A549 (cell line): ENCODE measurements around the gene KRT8. TPM values are rescaled to one million over a fixed set of nuclear protein-coding genes. Genes with fewer than 3 reads are reported as not detected.

Source experiments
- CBX2 ChIP-seq: fragments of 200-600 bp; sonication (generic); IDR thresholded peaks from 2 replicates; pipeline ENCODE4 v1.6.1; 2016; ENCODE audit warnings: low read depth, mild to moderate bottlenecking, borderline replicate concordance
- CHD2 ChIP-seq: fragments of 150-350 bp; IDR thresholded peaks from 2 replicates; pipeline ENCODE4 v1.6.1; 2014; ENCODE audit warnings: low read length; ENCODE audit not compliant: partially characterized antibody
- CHD4 ChIP-seq: fragments of 200-600 bp; sonication (generic); IDR thresholded peaks from 2 replicates; pipeline ENCODE4 v1.6.1; 2016; ENCODE audit warnings: antibody characterized with exemption, mild to moderate bottlenecking, borderline replicate concordance
- EHF ChIP-seq: fragments of 250-450 bp; sonication (Bioruptor Pico); IDR thresholded peaks from 2 replicates; pipeline ENCODE4 v1.5.0; 2020; ENCODE audit warnings: mild to moderate bottlenecking
- FOSL2 ChIP-seq, 2 experiments: fragments of 450-650 bp in 1 of 2; fragments of >200 bp in 1 of 2; sonication (Bioruptor Twin) in 1 of 2; formaldehyde crosslinking; IDR thresholded peaks; 2 replicates each; pipeline versions ENCODE4 v1.5.0 to v1.6.1; 2016 to 2020; ENCODE audit warnings: mild to moderate bottlenecking in 1 of 2, moderate library complexity in 1 of 2
- HOXA7 ChIP-seq: fragments of 250-450 bp; sonication (Bioruptor Pico); IDR thresholded peaks from 2 replicates; pipeline ENCODE4 v1.5.0; 2020; ENCODE audit warnings: mild to moderate bottlenecking, moderate library complexity
- HOXB5 ChIP-seq: fragments of 250-450 bp; sonication (Bioruptor Pico); IDR thresholded peaks from 2 replicates; pipeline ENCODE4 v1.5.0; 2020; ENCODE audit warnings: mild to moderate bottlenecking, moderate library complexity
- JUN ChIP-seq, 2 experiments: fragments of >200 bp; sonication (Bioruptor Twin); formaldehyde crosslinking; IDR thresholded peaks; 2 replicates in 1 of 2; 3 replicates in 1 of 2; pipeline ENCODE4 v1.6.1; 2016 to 2017
- KDM5A ChIP-seq: fragments of 200-600 bp; sonication (generic); IDR thresholded peaks from 2 replicates; pipeline ENCODE4 v1.6.1; 2016; ENCODE audit warnings: antibody characterized with exemption, mild to moderate bottlenecking
- MAFK ChIP-seq: fragments of 450-650 bp; IDR thresholded peaks from 2 replicates; pipeline ENCODE4 v1.6.1; 2014; ENCODE audit not compliant: partially characterized antibody
- NFE2L2 ChIP-seq: fragments of 150-350 bp; conservative IDR thresholded peaks from 2 replicates; pipeline ENCODE4 v1.6.1; 2014; ENCODE audit warnings: low read length
- NR3C1 ChIP-seq: fragments of >200 bp; sonication (Bioruptor Twin); formaldehyde crosslinking; IDR thresholded peaks from 3 replicates; pipeline ENCODE4 v1.6.1; 2017
- PHF8 ChIP-seq: fragments of 200-600 bp; sonication (generic); IDR thresholded peaks from 2 replicates; pipeline ENCODE4 v1.6.1; 2016; ENCODE audit warnings: low read depth, mild to moderate bottlenecking, antibody characterized with exemption, moderate library complexity, borderline replicate concordance
- POLR2A ChIP-seq: IDR thresholded peaks from 2 replicates; pipeline ENCODE4 v1.6.1; 2012; ENCODE audit warnings: mild to moderate bottlenecking, low read length
- POLR2AphosphoS2 ChIP-seq: conservative IDR thresholded peaks from 2 replicates; pipeline ENCODE4 v1.6.1; 2012; ENCODE audit warnings: low read length, improper control_type of control experiment, inconsistent platforms
- RAD21 ChIP-seq, 2 experiments: fragments of >200 bp in 1 of 2; sonication (Bioruptor Twin) in 1 of 2; formaldehyde crosslinking in 1 of 2; IDR thresholded peaks in 1 of 2; conservative IDR thresholded peaks in 1 of 2; 2 replicates in 1 of 2; 3 replicates in 1 of 2; pipeline ENCODE4 v1.6.1; 2012 to 2018; ENCODE audit warnings: inconsistent platforms in 1 of 2
- RARB ChIP-seq: fragments of 250-450 bp; sonication (Bioruptor Pico); IDR thresholded peaks from 2 replicates; pipeline ENCODE4 v1.8.0; 2021; ENCODE audit warnings: mild to moderate bottlenecking, moderate library complexity
- RFX5 ChIP-seq: fragments of 450-650 bp; IDR thresholded peaks from 2 replicates; pipeline ENCODE4 v1.7.1; 2014; ENCODE audit warnings: antibody characterized with exemption, mild to moderate bottlenecking, moderate library complexity
- ZC3H11A ChIP-seq: fragments of 450-650 bp; IDR thresholded peaks from 2 replicates; pipeline ENCODE4 v1.6.1; 2014; ENCODE audit warnings: antibody characterized with exemption, mild to moderate bottlenecking
- ZSCAN20 ChIP-seq: fragments of 250-450 bp; sonication (Bioruptor Pico); IDR thresholded peaks from 2 replicates; pipeline ENCODE4 v1.8.0; 2022; ENCODE audit warnings: mild to moderate bottlenecking, moderate library complexity
- polyA plus RNA-seq, 4 experiments: library from polyadenylated mRNA; depleted of rRNA in 3 of 4; stranded (reverse); fragments of >200 nt; fragmentation: RNase III in 1 of 4; extraction: RNeasy Plus Mini Kit Qiagen cat#74134 plus additional on column Dnase treatment in 1 of 4; gene quantifications; 2 replicates in 3 of 4; 3 replicates in 1 of 4; pipeline ENCODE4 v1.2.3, GENCODE V29; 2011 to 2017
- TF ChIP-seq, protein P1 (sequence below): IDR thresholded peaks from 2 replicates; pipeline ENCODE4 v1.6.1; 2012
- TF ChIP-seq, protein P2 (sequence below): fragments of >200 bp; sonication (Bioruptor Twin); formaldehyde crosslinking; IDR thresholded peaks from 3 replicates; pipeline ENCODE4 v1.5.1; 2016
- TF ChIP-seq, protein P3 (sequence below): IDR thresholded peaks from 2 replicates; pipeline ENCODE4 v1.6.1; 2012; ENCODE audit warnings: low read depth, borderline replicate concordance
- TF ChIP-seq, protein P4 (sequence below): fragments of 200-600 bp; sonication (generic); IDR thresholded peaks from 2 replicates; pipeline ENCODE4 v1.6.1; 2016; ENCODE audit warnings: antibody characterized with exemption, mild to moderate bottlenecking, moderate library complexity
- TF ChIP-seq, protein P5 (sequence below): fragments of 150-350 bp; IDR thresholded peaks from 2 replicates; pipeline ENCODE4 v1.6.1; 2014; ENCODE audit warnings: low read depth, mild to moderate bottlenecking, low read length
- TF ChIP-seq, protein P6 (sequence below): fragments of >200 bp; sonication (Bioruptor Twin); formaldehyde crosslinking; IDR thresholded peaks from 3 replicates; pipeline ENCODE4 v1.6.1; 2016

Gene KRT8
- polyA plus RNA-seq, 2 of the 4 experiments (the other 2 are of a cell fraction), result 2,250 to 3,633 TPM

DNA sequence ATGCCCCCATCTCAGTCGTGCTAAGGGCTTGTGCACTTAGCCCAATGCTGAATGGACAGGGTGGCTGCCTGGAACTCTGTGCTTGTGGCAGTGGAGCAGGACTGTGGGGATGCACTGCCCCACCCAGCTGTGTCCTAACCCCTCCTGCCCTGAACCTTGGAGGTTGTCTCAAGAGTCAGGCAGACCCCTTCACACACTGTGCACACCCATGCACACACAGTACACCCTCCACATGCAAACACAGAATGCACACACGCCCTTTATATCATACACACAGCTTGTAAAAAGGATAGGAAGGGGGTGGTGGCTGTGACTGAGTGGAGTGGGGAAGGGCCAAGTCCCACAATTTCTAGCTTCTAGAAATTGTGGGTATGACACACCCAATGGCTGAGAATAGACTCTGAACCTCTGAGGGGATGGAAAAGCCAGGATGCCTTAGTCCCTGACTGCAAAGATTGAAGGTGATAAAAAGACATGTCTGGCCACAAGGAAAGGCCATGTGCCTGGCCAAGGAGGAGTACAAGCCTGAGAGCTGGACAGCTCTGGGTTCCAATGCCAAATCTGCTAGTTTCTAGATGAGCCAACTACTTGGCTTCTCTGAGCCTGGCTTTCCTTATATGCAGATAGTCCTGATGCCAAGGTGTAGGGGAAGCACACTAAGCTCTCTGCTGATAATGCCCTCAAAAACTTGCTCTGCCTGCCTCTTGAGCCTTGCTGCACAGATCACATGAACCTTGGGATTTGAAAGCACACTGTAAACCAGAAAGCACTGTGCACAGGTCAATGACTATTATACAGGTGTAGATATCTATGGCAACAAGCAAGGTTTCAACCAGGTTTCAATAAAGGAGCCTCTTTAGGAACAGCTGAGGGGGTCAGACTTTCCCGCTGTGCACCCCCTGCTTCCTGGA lies 8.4 kb downstream of the KRT8 start (continued):
- no peak for TF ChIP-seq CBX2
- TF ChIP-seq RAD21 (conservative IDR thresholded peaks at IDR 0.05 in 1 of 2, IDR thresholded peaks at IDR 0.05 in 1 of 2), result no peak
- TF ChIP-seq HOXA7, result peak; percentile 86
- TF ChIP-seq NFE2L2, result no peak
- no peak for TF ChIP-seq ZC3H11A
- no peak for TF ChIP-seq PHF8
- no peak for TF ChIP-seq FOSL2 (IDR thresholded peaks at IDR 0.05)
- TF ChIP-seq FOSL2 (CRISPR knock-in tag; IDR thresholded peaks at IDR 0.05), result no peak; the same call in 1 of the 2 replicates
- TF ChIP-seq POLR2A, result peak; percentile 2; the same call in 1 of the 2 replicates
- peak; percentile 44 to 72; a peak in 4 of 5 replicates for TF ChIP-seq JUN (IDR thresholded peaks at IDR 0.05)
- peak; percentile 99 for TF ChIP-seq POLR2AphosphoS2
- TF ChIP-seq, protein P1, sequence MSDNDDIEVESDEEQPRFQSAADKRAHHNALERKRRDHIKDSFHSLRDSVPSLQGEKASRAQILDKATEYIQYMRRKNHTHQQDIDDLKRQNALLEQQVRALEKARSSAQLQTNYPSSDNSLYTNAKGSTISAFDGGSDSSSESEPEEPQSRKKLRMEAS, result peak; percentile 49
- no peak for TF ChIP-seq HOXB5
- TF ChIP-seq, protein P2, sequence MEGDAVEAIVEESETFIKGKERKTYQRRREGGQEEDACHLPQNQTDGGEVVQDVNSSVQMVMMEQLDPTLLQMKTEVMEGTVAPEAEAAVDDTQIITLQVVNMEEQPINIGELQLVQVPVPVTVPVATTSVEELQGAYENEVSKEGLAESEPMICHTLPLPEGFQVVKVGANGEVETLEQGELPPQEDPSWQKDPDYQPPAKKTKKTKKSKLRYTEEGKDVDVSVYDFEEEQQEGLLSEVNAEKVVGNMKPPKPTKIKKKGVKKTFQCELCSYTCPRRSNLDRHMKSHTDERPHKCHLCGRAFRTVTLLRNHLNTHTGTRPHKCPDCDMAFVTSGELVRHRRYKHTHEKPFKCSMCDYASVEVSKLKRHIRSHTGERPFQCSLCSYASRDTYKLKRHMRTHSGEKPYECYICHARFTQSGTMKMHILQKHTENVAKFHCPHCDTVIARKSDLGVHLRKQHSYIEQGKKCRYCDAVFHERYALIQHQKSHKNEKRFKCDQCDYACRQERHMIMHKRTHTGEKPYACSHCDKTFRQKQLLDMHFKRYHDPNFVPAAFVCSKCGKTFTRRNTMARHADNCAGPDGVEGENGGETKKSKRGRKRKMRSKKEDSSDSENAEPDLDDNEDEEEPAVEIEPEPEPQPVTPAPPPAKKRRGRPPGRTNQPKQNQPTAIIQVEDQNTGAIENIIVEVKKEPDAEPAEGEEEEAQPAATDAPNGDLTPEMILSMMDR, result no peak
- TF ChIP-seq RFX5, result no peak
- no peak for TF ChIP-seq ZSCAN20
- TF ChIP-seq NR3C1, result no peak
- TF ChIP-seq, protein P3, sequence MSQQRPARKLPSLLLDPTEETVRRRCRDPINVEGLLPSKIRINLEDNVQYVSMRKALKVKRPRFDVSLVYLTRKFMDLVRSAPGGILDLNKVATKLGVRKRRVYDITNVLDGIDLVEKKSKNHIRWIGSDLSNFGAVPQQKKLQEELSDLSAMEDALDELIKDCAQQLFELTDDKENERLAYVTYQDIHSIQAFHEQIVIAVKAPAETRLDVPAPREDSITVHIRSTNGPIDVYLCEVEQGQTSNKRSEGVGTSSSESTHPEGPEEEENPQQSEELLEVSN, result no peak
- no peak for TF ChIP-seq MAFK
- TF ChIP-seq CHD2, result no peak
- TF ChIP-seq RARB (CRISPR knock-in tag), result peak; percentile 14; the same call in 1 of the 2 replicates
- TF ChIP-seq, protein P4, sequence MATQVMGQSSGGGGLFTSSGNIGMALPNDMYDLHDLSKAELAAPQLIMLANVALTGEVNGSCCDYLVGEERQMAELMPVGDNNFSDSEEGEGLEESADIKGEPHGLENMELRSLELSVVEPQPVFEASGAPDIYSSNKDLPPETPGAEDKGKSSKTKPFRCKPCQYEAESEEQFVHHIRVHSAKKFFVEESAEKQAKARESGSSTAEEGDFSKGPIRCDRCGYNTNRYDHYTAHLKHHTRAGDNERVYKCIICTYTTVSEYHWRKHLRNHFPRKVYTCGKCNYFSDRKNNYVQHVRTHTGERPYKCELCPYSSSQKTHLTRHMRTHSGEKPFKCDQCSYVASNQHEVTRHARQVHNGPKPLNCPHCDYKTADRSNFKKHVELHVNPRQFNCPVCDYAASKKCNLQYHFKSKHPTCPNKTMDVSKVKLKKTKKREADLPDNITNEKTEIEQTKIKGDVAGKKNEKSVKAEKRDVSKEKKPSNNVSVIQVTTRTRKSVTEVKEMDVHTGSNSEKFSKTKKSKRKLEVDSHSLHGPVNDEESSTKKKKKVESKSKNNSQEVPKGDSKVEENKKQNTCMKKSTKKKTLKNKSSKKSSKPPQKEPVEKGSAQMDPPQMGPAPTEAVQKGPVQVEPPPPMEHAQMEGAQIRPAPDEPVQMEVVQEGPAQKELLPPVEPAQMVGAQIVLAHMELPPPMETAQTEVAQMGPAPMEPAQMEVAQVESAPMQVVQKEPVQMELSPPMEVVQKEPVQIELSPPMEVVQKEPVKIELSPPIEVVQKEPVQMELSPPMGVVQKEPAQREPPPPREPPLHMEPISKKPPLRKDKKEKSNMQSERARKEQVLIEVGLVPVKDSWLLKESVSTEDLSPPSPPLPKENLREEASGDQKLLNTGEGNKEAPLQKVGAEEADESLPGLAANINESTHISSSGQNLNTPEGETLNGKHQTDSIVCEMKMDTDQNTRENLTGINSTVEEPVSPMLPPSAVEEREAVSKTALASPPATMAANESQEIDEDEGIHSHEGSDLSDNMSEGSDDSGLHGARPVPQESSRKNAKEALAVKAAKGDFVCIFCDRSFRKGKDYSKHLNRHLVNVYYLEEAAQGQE, result peak; percentile 34; the same call in 1 of the 2 replicates
- TF ChIP-seq EHF, result no peak
- TF ChIP-seq, protein P5, sequence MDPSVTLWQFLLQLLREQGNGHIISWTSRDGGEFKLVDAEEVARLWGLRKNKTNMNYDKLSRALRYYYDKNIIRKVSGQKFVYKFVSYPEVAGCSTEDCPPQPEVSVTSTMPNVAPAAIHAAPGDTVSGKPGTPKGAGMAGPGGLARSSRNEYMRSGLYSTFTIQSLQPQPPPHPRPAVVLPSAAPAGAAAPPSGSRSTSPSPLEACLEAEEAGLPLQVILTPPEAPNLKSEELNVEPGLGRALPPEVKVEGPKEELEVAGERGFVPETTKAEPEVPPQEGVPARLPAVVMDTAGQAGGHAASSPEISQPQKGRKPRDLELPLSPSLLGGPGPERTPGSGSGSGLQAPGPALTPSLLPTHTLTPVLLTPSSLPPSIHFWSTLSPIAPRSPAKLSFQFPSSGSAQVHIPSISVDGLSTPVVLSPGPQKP, result no peak
- TF ChIP-seq, protein P6, sequence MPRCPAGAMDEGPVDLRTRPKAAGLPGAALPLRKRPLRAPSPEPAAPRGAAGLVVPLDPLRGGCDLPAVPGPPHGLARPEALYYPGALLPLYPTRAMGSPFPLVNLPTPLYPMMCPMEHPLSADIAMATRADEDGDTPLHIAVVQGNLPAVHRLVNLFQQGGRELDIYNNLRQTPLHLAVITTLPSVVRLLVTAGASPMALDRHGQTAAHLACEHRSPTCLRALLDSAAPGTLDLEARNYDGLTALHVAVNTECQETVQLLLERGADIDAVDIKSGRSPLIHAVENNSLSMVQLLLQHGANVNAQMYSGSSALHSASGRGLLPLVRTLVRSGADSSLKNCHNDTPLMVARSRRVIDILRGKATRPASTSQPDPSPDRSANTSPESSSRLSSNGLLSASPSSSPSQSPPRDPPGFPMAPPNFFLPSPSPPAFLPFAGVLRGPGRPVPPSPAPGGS, result 0 out of 3 replicates have a peak, but pooled peaks have one; percentile 48
- no peak for TF ChIP-seq CHD4
- TF ChIP-seq KDM5A, result no peak
